Measurements from ENCODE around the gene RPS6KC1. TPM values are rescaled to one million over a fixed set of nuclear protein-coding genes. Genes with fewer than 3 reads are reported as not detected.
"Not testable (repeated sequence)": the region's sequence is repeated elsewhere in the genome, so short reads cannot be mapped to it uniquely, and the experiment has no call there.

Gene RPS6KC1
- total and polyA plus RNA-seq, 9 donors: 13.1 to 25.1 (median 18.4) TPM

GRCh38 chr1:213104604-213105003, 53.6 kb downstream of the RPS6KC1 start:
- no peaks in the 10 kb centered on the region for H3K4me1 ChIP-seq (ENCODE audit: control insufficient read depth, insufficient read depth, low read length)
- no peak for DNase-seq
- no peak overlapping the region for H3K4me3 ChIP-seq (ENCODE audit: low read length)
- no peak overlapping the region for H3K27ac ChIP-seq (ENCODE audit: low read length)
- no peaks in the 10 kb centered on the region for H3K36me3 ChIP-seq (ENCODE audit: control insufficient read depth, insufficient read depth, low read length)
- H3K27me3 ChIP-seq (ENCODE audit: control insufficient read depth, insufficient read depth, low read length): no peaks in the 10 kb centered on the region
- WGBS (ENCODE audit: insufficient coverage): 100% methylated on average over 1 of the region's 2 CpGs
- no peaks in the 10 kb centered on the region for H3K9me3 ChIP-seq (replicated peaks; ENCODE audit: control insufficient read depth, low read depth, low read length)

- Histone ChIP-seq H3K4me1 (ENCODE audit: control insufficient read depth, insufficient read depth, low read length) (no peaks in the 10 kb centered on the region), H3K4me3 (ENCODE audit: low read length) (no peak overlapping the region), H3K27ac (ENCODE audit: low read length) (no peak overlapping the region), H3K36me3 (ENCODE audit: control insufficient read depth, insufficient read depth, low read length) (no peaks in the 10 kb centered on the region), H3K9me3 (replicated peaks; ENCODE audit: control insufficient read depth, low read depth, low read length) (no peaks in the 10 kb centered on the region), H3K27me3 (ENCODE audit: control insufficient read depth, insufficient read depth, low read length) (no peaks in the 10 kb centered on the region)
- WGBS (ENCODE audit: insufficient coverage): no CpG with 5 or more reads among the region's 1 CpG
- DNase-seq: no peak
Observed at GRCh38 chr1:213106298-213106697, 55.3 kb downstream of the RPS6KC1 start.

GRCh38 chr1:213107613-213108012, 56.6 kb downstream of the RPS6KC1 start:
- H3K9me3 ChIP-seq (replicated peaks; ENCODE audit: control insufficient read depth, low read depth, low read length): no peaks in the 10 kb centered on the region
- H3K27ac ChIP-seq (ENCODE audit: low read length): no peak overlapping the region
- DNase-seq: no peak
- no peaks in the 10 kb centered on the region for H3K4me1 ChIP-seq (ENCODE audit: control insufficient read depth, insufficient read depth, low read length)
- H3K4me3 ChIP-seq (ENCODE audit: low read length): no peak overlapping the region
- no peaks in the 10 kb centered on the region for H3K36me3 ChIP-seq (ENCODE audit: control insufficient read depth, insufficient read depth, low read length)
- no CpG with 5 or more reads among the region's 2 CpGs for WGBS (ENCODE audit: insufficient coverage)
- H3K27me3 ChIP-seq (ENCODE audit: control insufficient read depth, insufficient read depth, low read length): no peaks in the 10 kb centered on the region

- no CpG with 5 or more reads among the region's 4 CpGs for WGBS (ENCODE audit: insufficient coverage)
- Histone ChIP-seq H3K27ac (ENCODE audit: low read length) (no peak overlapping the region), H3K9me3 (replicated peaks; ENCODE audit: control insufficient read depth, low read depth, low read length) (no peaks in the 10 kb centered on the region), H3K27me3 (ENCODE audit: control insufficient read depth, insufficient read depth, low read length) (no peaks in the 10 kb centered on the region), H3K4me3 (ENCODE audit: low read length) (no peak overlapping the region), H3K36me3 (ENCODE audit: control insufficient read depth, insufficient read depth, low read length) (no peaks in the 10 kb centered on the region), H3K4me1 (ENCODE audit: control insufficient read depth, insufficient read depth, low read length) (no peaks in the 10 kb centered on the region)
- DNase-seq: no peak
Observed at GRCh38 chr1:213110349-213111300, 59.6 kb downstream of the RPS6KC1 start.

- no peaks in the 10 kb centered on the region for H3K4me1 ChIP-seq (ENCODE audit: control insufficient read depth, insufficient read depth, low read length)
- WGBS (ENCODE audit: insufficient coverage): no CpG with 5 or more reads among the region's 2 CpGs
- H3K4me3 ChIP-seq (ENCODE audit: low read length): no peak overlapping the region
- no peaks in the 10 kb centered on the region for H3K9me3 ChIP-seq (replicated peaks; ENCODE audit: control insufficient read depth, low read depth, low read length)
- H3K27me3 ChIP-seq (ENCODE audit: control insufficient read depth, insufficient read depth, low read length): no peaks in the 10 kb centered on the region
- DNase-seq: no peak
- no peak overlapping the region for H3K27ac ChIP-seq (ENCODE audit: low read length)
- no peaks in the 10 kb centered on the region for H3K36me3 ChIP-seq (ENCODE audit: control insufficient read depth, insufficient read depth, low read length)
Observed at GRCh38 chr1:213111502-213111901, 60.5 kb downstream of the RPS6KC1 start.

- not testable (repeated sequence) for DNase-seq; H3K4me1 ChIP-seq (ENCODE audit: control insufficient read depth, insufficient read depth, low read length); H3K36me3 ChIP-seq (ENCODE audit: control insufficient read depth, insufficient read depth, low read length); H3K4me3 ChIP-seq (ENCODE audit: low read length); H3K27me3 ChIP-seq (ENCODE audit: control insufficient read depth, insufficient read depth, low read length); H3K27ac ChIP-seq (ENCODE audit: low read length); H3K9me3 ChIP-seq (replicated peaks; ENCODE audit: control insufficient read depth, low read depth, low read length)
- WGBS (ENCODE audit: insufficient coverage): no CpG with 5 or more reads among the region's 3 CpGs
Observed at GRCh38 chr1:213112723-213113122, 61.7 kb downstream of the RPS6KC1 start.

GRCh38 chr1:213117699-213118180, 66.7 kb downstream of the RPS6KC1 start:
- WGBS (ENCODE audit: insufficient coverage): no CpG with 5 or more reads among the region's 4 CpGs
- H3K9me3 ChIP-seq (replicated peaks; ENCODE audit: control insufficient read depth, low read depth, low read length); H3K4me1 ChIP-seq (ENCODE audit: control insufficient read depth, insufficient read depth, low read length); H3K4me3 ChIP-seq (ENCODE audit: low read length); DNase-seq; H3K27me3 ChIP-seq (ENCODE audit: control insufficient read depth, insufficient read depth, low read length); H3K27ac ChIP-seq (ENCODE audit: low read length); H3K36me3 ChIP-seq (ENCODE audit: control insufficient read depth, insufficient read depth, low read length): not testable (repeated sequence)

GRCh38 chr1:213119794-213120193, 68.8 kb downstream of the RPS6KC1 start:
- WGBS (ENCODE audit: insufficient coverage): no CpG with 5 or more reads among the region's 2 CpGs
- H3K4me3 ChIP-seq (ENCODE audit: low read length): no peak overlapping the region
- no peak for DNase-seq
- H3K27ac ChIP-seq (ENCODE audit: low read length): no peak overlapping the region
- no peaks in the 10 kb centered on the region for H3K36me3 ChIP-seq (ENCODE audit: control insufficient read depth, insufficient read depth, low read length)
- H3K9me3 ChIP-seq (replicated peaks; ENCODE audit: control insufficient read depth, low read depth, low read length): no peaks in the 10 kb centered on the region
- H3K4me1 ChIP-seq (ENCODE audit: control insufficient read depth, insufficient read depth, low read length): no peaks in the 10 kb centered on the region
- no peaks in the 10 kb centered on the region for H3K27me3 ChIP-seq (ENCODE audit: control insufficient read depth, insufficient read depth, low read length)

- 61% methylated on average over 3 of the region's 3 CpGs for WGBS (ENCODE audit: insufficient coverage)
- DNase-seq: no peak
- Histone ChIP-seq H3K4me3 (ENCODE audit: low read length) (no peak overlapping the region), H3K27me3 (ENCODE audit: control insufficient read depth, insufficient read depth, low read length) (no peaks in the 10 kb centered on the region), H3K27ac (ENCODE audit: low read length) (no peak overlapping the region), H3K36me3 (ENCODE audit: control insufficient read depth, insufficient read depth, low read length) (no peaks in the 10 kb centered on the region), H3K9me3 (replicated peaks; ENCODE audit: control insufficient read depth, low read depth, low read length) (no peaks in the 10 kb centered on the region), H3K4me1 (ENCODE audit: control insufficient read depth, insufficient read depth, low read length) (no peaks in the 10 kb centered on the region)
Observed at GRCh38 chr1:213120386-213120785, 69.3 kb downstream of the RPS6KC1 start.

- H3K27ac ChIP-seq (ENCODE audit: low read length): no peak overlapping the region
- H3K4me3 ChIP-seq (ENCODE audit: low read length): no peak overlapping the region
- H3K36me3 ChIP-seq (ENCODE audit: control insufficient read depth, insufficient read depth, low read length): no peaks in the 10 kb centered on the region
- no peaks in the 10 kb centered on the region for H3K27me3 ChIP-seq (ENCODE audit: control insufficient read depth, insufficient read depth, low read length)
- 100% methylated on average over 3 of the region's 4 CpGs for WGBS (ENCODE audit: insufficient coverage)
- H3K4me1 ChIP-seq (ENCODE audit: control insufficient read depth, insufficient read depth, low read length): no peaks in the 10 kb centered on the region
- H3K9me3 ChIP-seq (replicated peaks; ENCODE audit: control insufficient read depth, low read depth, low read length): no peaks in the 10 kb centered on the region
- DNase-seq: no peak
Observed at GRCh38 chr1:213120961-213121360, 69.9 kb downstream of the RPS6KC1 start.

Measured in muscle of leg (tissue), 11 donors.